SU-DHL-6 (cell line): ENCODE data around the gene FKBP11.

Experiments
- EZH2phosphoT487 ChIP-seq: fragments of 200-600 bp; sonication (generic), shearing (Covaris generic); conservative IDR thresholded peaks from 2 replicates; pipeline ENCODE4 v1.6.1; 2018; ENCODE audit warnings: mild to moderate bottlenecking, antibody characterized with exemption, low read length, moderate library complexity, mixed read lengths
- TF ChIP-seq, protein P1 (sequence below): fragments of 200-600 bp; sonication (generic); IDR thresholded peaks from one replicate; pipeline ENCODE4 v1.5.1; 2017; ENCODE audit warnings: antibody characterized with exemption, mild to moderate bottlenecking, low read length, moderate library complexity; ENCODE audit not compliant: insufficient read depth, poor library complexity, severe bottlenecking

DNA sequence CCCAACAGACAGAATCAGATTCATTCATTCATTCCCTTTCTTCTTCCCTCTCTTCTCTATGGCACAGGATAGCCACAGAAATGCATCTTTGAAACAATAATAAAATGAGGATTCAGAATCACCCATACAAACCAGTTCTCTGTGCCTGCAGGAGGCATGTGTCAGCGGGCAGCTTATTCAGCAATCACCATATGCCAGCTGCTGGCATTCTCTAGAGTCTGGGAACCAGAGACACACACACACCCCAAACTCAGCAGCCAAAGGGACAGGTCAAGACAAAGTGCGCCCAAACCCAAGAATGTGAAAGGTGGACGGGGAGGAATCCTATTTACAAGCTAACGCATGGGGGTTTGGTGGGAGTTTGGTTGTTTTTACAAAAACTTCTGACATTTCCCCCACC is 17.9 kb upstream of the FKBP11 start:
- TF ChIP-seq, protein P1, sequence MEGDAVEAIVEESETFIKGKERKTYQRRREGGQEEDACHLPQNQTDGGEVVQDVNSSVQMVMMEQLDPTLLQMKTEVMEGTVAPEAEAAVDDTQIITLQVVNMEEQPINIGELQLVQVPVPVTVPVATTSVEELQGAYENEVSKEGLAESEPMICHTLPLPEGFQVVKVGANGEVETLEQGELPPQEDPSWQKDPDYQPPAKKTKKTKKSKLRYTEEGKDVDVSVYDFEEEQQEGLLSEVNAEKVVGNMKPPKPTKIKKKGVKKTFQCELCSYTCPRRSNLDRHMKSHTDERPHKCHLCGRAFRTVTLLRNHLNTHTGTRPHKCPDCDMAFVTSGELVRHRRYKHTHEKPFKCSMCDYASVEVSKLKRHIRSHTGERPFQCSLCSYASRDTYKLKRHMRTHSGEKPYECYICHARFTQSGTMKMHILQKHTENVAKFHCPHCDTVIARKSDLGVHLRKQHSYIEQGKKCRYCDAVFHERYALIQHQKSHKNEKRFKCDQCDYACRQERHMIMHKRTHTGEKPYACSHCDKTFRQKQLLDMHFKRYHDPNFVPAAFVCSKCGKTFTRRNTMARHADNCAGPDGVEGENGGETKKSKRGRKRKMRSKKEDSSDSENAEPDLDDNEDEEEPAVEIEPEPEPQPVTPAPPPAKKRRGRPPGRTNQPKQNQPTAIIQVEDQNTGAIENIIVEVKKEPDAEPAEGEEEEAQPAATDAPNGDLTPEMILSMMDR = no peak
- TF ChIP-seq EZH2phosphoT487 = no peak
